ENCODE results near the gene BEST1.
"Not testable (repeated sequence)": the region's sequence is repeated elsewhere in the genome, so short reads cannot be mapped to it uniquely, and the experiment has no call there.

BEST1 gene

DNA sequence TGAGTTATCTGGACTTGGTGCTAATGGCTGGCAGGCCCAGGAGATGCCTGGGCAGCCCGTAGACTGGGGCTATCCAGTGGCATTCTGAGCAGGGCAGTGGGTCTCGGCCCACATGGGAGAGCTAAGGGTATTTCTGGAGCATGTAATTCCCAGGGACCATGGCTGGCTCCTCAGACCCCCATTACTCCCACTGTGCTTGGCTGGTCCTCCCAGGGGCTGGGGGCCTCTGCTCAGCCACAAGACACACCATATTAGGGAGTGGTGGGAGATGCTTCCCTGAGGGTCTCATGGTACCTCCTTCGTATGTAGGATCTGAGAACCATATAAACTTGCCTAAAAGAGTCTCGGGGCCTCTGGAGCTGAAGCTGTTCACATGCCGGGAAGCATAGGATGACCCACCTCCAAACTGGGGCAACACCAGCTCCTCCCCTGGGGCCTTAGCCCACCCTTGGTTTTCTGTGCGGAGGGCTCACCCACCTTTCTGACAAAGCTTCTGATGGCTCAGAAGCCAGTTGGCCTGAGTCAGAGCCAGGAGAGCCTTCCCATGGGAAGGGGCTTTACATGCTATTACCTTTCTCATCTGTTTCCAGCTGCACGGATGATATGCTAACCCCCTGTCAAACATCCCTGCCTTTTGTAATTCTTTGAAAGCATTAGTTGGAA is 26.8 kb downstream of the BEST1 start:
- DNase-seq = no peak

DNA sequence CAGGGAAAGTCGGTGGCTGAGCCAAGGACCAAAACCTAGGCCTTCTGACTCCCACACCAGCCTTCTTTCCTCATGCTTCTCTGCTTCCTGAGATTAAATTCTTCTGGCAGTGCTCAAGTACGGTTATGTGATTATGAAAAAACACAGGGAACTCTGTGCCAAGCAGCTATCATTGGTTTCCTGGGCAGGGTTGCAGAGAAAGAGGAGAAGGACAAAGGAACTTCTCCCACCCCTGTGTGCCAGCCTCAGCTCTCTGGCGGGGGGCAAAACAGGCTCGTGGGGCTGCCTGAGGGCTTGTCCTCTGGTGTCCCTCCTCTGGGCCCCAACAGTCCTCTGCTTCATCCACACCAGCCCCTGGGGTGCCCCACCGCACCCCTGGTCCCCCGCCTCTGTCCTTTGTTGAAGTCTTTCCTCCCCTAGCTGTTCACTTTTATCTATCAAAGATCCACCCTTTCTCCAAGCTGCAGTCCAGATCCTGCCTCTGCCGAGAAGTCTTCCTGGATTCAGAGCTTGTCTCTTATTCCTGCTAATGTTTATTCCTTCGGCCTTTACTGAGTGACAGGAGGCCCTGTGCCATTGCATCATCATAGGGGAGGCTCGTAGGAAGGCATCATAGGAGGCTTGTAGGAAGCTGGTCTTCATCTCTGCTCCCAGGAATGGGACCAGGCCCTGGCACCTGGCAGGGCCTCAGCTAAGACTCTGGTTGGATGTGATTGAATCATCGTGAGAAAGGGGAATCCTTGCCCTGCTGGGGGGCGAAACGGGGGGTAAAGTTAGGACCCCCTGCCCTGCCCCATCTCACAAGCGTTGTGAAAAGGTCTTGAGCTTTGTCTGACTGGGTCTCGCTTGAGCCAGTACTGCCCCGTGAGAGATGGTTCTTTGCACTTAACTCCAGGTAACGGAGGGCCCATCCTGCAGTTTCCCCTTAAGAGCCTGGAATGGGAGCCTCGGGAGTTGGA is 28.8 kb downstream of the BEST1 start:
- no peak for DNase-seq

DNA sequence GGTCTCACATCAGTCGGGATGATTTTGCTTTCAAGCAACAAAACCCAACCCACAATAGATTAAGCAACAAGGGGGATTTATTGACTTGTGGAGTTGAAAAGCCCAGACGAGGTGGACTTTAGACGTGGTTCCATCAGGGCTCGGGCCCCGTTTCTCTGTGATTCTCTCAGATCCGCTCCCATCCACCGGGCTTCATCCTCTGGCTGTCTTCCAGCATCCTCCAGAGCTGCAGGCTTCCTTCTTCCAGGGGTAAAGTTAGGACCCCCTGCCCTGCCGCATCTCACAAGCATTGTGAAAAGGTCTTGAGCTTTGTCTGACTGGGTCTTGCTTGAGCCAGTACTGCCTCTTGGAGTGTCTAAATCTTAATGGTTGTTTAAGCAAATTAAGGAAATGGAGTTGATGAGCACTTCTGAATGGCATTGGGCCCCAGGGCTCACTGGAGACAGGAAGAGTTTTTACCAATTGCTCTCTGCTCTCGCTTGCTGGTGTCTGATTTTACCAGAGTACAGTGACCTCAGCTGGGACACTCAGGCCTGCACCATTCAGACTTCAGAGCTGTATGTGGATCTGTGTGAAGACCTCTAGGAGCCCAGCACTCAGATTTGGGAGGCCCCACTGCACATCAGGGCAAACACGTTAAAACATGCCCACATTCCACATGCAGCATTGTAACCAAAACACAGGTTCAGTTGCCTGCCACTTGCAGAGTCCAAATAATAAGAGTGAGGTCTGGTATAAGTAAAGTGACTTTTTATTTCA is 30.8 kb downstream of the BEST1 start:
- DNase-seq = no peak

DNA sequence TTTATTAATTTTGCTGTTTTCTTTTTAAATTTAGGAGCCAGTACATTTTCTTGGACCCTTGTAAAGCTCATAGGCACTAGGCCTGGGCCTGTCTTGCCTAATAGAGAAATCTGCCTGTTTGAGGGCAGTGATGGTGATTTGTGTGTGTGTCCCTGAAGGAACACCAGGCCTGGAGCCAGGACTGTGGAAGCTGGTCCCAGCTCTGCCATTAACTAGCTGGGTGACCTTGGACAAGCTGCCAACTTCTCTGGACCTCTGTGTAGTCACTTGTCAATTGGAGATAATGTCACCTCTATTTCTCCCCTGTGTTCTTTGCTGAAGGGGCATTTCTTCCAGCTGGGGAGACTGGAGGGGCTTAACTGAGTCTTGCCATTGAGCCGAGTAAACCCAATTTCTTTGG is 33.3 kb downstream of the BEST1 start:
- no peak for DNase-seq

DNA sequence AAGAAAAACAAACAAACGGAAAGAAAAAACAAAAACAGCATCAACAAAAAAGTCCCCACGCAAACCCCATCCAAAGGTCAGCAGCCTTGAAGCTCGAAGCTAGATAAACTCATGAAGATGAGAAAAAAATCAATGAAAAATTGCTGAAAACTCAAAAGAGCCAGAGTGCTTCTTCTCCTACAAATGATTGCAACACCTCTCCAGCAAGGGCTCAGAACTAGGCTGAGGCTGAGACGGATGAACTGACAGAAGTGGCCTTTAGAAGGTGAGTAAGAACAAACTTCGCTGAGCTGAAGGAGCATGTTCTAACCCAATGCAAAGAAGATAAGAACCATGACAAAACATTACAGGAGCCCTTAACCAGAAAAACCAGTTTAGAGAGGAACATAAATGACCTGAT is 35.7 kb downstream of the BEST1 start:
- no peak for DNase-seq

DNA sequence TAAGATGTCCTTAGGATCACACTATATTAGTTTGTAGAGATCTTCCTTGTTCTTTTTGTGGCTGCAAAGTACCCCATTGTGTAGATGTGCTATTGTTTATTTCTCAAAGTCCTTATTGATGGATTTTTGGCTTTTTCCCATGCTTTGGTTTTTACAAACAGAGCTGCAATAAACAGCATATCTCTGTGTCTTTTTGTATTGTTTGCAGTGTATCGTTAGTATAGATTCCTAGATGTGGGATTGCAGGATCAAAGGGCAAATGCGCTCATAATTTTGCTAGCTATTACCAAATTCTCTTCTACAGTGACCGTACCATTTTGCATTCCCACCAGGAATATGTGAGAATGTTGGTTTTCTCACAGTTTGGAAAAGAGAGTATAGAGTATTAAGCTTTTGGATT is 44.8 kb downstream of the BEST1 start:
- no peak for DNase-seq

DNA sequence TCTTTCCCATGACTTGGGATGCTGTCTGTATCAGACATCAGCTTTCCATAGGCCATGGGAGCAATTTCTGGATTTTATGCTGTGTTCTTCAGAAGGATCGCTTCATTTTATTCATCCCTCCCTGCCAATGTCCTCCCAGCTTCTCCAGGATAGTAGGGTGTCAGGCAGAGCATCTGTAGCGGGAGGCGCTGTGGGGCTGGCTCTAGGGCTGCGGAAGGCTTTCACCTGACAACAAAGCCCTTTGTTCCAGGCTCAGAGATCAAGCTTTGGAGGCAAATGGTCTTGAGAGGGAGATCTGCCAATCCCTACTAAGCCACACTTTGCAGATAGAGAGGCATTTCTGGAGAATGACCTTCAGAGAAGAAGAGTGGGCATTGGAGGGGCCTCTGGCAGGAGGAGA is 46.8 kb downstream of the BEST1 start:
- DNase-seq = no peak

DNA sequence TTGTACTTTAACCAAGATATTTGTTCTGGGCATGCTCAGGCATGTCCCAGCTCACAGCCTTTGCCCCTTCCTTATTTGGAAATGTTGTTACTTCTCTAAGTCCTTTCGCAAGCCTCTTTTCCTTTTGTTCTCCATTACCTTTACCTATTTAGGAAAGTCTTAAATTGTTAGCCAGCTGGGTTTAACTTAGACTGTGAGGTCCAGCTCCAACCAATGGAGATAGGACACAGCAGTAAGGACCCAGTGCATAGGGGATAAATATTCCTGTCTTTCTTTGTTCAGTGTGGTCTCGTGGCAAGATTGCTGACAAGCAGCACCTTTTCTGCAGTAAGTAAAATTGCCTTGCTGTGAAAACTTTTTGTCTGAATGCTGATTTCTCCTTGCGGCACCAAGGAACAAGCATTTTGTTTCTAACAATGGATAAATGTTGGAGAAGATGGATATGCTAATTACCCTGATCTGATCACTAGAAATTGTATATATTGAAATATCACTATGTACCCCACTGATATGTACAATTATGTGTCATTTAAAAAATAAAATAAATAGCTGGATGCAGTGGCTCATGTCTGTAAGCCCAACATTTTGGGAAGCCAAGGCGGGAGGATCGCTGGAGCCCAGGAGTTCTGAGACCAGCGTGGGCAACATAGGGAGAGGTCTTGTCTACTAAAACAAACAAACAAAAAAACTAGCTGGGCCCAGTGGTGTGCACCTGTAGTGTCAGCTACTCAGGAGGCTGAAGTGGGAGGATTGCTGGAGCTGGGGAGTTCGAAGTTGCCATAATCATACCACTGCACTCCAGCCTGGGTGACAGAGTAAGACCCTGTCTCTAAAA is 49.2 kb downstream of the BEST1 start:
- DNase-seq = no peak

DNA sequence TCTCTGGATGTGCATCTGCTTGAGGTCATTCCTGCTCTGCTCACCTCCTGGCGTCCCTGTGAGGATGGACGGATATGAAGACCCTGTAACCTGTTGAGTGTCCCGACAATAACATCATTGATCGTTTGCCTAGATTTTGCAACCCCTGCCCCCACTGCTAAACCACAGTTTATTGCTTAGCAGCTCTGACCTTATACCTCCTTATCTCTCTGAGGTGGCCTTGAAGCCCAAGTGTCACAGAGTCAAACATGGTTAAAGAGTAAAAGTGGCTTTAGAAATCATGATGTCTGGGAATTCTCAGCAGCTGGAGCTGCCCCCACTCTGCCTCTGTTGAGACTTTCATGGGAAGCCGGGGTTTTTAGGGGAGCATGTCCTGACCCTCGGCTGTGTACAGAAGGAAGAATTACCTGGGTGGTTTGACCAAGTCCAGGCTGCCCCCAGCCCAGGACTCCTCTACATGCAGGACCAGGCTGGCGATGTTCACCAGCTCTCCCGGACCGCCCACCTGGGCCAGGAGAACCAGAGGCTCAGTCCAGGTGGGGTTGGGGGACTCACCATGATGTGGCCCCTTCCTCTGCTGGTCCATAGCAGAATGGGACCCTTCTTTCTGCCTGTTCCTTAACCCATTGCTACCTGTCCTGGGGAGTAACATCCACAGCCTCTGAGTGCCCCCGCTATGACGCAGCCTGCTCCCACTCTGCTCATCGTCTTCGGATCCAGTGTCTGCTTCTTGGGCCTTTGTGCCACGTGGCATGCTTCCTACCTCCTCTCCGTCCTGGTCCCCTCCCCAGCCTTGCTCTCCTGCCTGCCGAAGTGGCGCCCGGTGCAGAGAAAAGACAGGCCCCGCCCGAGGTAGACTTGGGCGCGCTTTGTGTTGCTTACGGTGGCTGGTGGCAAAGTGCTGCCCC is 50.6 kb downstream of the BEST1 start:
- DNase-seq = no peak

DNA sequence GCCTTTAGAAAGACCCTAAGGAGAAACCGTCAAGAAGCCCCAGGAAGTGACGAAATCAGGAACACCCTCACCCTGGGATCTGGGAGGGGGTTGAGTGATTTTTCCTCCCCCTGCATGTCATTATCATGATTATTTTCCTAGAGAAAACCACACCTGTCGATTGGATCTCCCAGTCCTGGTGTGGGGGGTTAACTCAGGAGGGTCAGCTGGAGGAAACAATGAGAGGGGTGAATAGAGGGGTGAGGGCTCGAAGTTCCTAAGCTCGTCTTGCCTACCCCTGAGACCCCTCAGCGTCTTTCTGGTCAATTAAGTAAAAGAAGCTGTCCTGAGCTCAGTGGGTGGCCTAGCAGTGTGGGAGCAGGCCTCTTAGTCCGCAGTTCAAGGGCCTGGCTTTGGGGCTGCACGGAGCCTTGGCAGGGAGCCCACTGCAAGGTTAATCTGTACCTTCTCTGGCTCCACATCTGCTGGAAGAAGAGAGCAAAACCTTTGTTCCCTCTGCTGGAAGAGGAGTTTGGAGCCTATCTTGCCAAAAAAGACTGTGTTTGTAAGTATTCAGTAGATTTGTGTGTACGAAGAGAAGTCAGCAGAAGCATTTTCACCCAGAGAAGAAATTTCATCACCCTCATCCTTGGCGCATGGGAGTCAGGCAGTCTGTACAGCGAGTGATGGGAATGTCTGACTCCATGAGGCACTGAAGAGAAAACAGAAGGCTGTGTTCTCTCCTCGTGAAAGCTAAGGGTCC is 51.5 kb downstream of the BEST1 start:
- DNase-seq = peak; percentile 37

DNA sequence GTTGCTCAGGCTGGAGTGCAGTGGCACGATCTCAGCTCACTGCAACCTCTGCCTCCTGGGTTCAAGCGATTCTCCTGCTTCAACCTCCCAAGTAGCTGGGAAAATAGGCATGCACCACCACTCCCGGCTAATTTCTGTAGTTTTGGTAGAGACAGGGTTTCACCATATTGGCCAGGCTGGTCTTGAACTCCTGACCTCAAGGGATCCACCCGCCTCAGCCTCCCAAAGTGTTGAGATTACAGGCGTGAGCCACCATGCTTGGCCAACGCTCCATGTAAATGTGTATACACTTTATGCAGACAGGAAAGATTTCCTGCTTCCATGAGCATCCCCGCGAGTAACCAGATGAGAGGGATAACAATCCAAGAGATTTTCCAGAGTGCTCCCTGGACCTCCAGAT is 52.1 kb downstream of the BEST1 start:
- DNase-seq = not testable (repeated sequence)

DNA sequence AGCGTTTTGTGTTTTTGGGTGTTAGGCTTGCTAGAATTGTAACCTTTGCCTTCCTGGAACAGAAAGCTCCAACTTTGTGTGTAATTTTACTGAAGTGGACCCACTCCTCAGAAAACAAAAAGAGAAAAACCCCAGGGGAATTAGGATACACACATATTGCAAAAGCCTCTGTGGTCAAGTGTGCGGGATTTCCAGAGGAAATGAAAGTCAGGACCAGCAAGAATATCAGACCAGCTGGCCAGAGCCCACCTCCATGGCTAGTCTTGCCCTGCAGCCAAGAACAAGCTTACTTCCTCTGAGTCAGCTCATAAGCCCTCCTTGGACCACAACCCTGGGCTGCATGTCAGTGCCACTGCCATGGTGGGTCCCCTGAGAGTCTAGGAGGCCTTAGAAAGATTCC is 54.3 kb downstream of the BEST1 start:
- DNase-seq = no peak

DNA sequence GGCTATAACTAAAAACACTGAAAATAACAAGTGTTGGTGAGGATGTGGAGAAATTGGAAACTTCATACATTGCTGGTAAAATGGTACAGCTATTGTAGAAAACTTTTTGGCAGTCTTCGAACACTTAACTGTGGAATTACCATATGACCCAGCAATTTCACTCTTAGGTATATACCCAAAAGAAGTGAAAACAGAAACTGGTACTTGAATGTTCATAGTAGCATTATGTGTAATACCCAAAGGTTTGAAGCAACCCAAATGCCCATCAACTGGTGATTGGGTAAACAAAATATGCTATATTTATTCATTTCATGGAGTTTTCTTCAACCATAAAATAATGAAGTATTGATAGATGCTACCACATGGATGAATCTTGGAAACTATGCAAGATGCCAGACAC is 58.0 kb downstream of the BEST1 start:
- no peak for DNase-seq

DNA sequence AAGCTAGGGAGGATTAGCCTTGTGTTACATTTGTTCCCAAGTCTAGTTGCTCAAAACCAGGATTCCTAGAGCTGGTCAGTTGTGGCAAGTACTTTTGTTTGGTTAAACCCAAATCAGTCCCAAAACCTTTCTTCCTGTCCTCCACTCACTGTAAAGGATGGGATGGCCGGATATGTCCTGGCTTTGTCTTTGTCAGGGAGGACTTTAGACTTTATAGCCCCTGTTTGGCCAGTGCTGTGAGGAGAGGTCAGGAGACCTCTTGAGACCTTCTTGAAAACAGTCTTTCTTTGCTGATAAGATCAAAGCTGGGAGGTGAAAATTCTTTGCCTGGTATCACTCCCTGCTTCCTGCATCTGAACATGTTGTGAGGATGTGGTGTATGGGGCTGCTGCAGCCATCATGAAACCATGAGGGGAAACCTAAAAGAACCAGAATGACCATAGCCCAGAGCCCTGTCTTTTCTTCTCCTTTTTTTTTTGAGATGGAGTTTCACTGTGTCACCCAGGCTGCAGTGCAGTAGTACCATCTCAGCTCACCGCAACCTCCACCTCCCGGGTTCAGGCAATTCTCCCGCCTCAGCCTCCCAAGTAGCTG is 60.9 kb downstream of the BEST1 start:
- DNase-seq = no peak

DNA sequence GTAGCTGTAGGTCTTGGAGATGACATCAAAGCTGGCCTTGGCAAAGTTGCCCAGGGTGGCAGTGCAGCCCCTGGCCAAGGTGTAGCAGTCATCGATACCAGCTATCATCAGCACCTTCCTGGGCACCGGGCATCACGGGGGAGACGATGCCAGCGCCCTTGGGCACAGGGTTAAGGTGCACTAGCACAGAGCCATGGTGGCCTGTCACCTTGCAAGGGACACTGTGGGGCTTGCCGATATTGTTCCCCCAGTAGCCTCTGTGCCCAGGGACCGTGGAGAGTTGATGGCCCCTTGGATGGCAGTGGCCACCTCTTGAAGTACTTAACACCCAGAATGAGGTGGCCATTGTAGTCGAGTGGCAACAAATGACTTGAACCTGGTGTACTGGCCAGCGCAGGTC is 61.7 kb downstream of the BEST1 start:
- DNase-seq = no peak

DNA sequence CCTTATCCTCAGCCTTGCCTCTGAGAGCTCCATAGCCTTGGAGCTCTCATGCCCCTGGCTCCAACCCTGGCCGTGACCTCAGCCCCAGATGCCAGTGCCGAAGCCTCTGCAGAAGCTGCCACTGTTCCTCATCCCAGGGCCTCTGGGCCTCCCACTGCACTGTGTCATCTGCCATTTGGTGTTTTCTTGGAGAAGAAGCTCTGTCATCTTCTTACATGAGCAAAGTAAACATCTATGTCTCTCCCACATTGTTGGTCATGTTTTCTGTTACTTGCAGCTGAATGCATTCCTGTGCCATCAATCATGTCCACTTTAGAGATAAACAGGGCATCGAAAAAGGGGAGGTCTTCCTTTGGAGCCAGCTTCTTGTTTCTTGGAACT is 62.3 kb downstream of the BEST1 start:
- DNase-seq = no peak

DNA sequence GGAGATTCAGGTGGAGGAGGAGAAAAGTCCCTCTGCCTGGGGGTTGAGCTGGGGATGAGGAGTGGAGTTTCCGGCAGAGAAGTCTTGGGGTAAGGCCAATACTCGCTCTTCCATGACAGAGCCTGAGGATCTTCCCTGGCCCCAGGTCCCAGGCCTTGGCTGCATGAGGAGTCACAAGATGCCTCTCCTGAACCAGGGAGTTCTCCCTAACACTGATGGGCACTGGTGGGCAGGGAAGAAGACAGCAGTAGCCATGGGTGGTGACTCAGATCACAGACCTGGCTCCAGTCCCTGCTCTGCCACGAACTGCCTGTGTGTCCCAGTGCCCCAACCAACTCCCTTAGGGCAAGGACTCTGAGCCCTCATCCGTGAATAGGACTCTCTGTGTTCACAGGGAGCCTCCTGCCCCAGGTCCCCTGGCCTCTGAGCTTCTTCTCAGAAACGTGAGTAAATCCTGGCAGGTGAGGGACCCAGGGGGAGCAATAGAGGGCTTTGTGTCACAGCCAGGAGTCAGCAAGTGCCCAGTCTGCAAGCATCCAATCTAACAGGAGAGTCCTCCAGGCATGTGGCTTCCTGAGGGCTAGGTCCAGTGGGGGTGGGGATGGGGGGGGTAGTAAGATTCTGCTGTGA is 62.8 kb downstream of the BEST1 start:
- no peak for DNase-seq
